IMR-90 (cell line): ENCODE results near the gene SSBP3. TPM values are rescaled to one million over a fixed set of nuclear protein-coding genes. Genes with fewer than 3 reads are reported as not detected.

Experiments
- ATAC-seq: fragments of 200-7000 bp; cut with Tn5 transposase; 2 replicates; pipeline ENCODE4 v1.9.1; 2020; ENCODE audit warnings: low read depth, mild to moderate bottlenecking, moderate library complexity
- BruUV-seq: library from RNA; stranded (reverse); fragments of 400-500 nt; replicated peaks from 2 replicates; lab custom pipeline; 2021; lab: Mats Ljungman, UMichigan
- CTCF ChIA-PET: fragments of 300-600 bp; formaldehyde crosslinking; extraction: SDS; loops from one replicate; lab custom pipeline; 2021; ENCODE audit warnings: antibody characterized with exemption; lab: Yijun Ruan, JAX
- POLR2A ChIA-PET: fragments of 300-600 bp; sonication (Branson Sonifier 250); formaldehyde crosslinking; loops from one replicate; lab custom pipeline; 2022; ENCODE audit warnings: antibody characterized with exemption; ENCODE audit not compliant: unreplicated experiment; lab: Charles Lee
- DNase-seq: peaks from one replicate; pipeline ENCODE4 v3.0.0; 2013
- H2AFZ ChIP-seq: replicated peaks from 2 replicates; pipeline ENCODE3; 2013; ENCODE audit warnings: low read length, mild to moderate bottlenecking; ENCODE audit not compliant: poor library complexity
- H2AK5ac ChIP-seq: 2 replicates; pipeline ENCODE4 v1.6.1; 2013; ENCODE audit warnings: low read depth, low read length, inconsistent platforms
- H2AK9ac ChIP-seq: replicated peaks from 2 replicates; pipeline ENCODE3; 2013; ENCODE audit warnings: mild to moderate bottlenecking, low read depth, low read length, moderate library complexity; ENCODE audit not compliant: poor library complexity
- H2BK120ac ChIP-seq: 2 replicates; pipeline ENCODE4 v1.6.1; 2013; ENCODE audit warnings: low read depth, low read length, inconsistent platforms
- H2BK15ac ChIP-seq: 3 replicates; pipeline ENCODE4 v1.6.1; 2013; ENCODE audit warnings: low read depth, low read length, inconsistent platforms
- H2BK20ac ChIP-seq: 2 replicates; pipeline ENCODE4 v1.6.1; 2013; ENCODE audit warnings: low read depth, mild to moderate bottlenecking, inconsistent platforms, low read length, moderate library complexity
- H2BK5ac ChIP-seq: 2 replicates; pipeline ENCODE4 v1.6.1; 2013; ENCODE audit warnings: mild to moderate bottlenecking, low read depth, low read length, inconsistent platforms; ENCODE audit not compliant: poor library complexity, severe bottlenecking
- H3K14ac ChIP-seq: replicated peaks from 2 replicates; pipeline ENCODE4 v1.6.1; 2013; ENCODE audit warnings: low read depth, low read length, inconsistent platforms
- H3K18ac ChIP-seq: 2 replicates; pipeline ENCODE4 v1.6.1; 2013; ENCODE audit warnings: low read depth, low read length, control low read depth
- H3K23ac ChIP-seq: 2 replicates; pipeline ENCODE4 v1.6.1; 2013; ENCODE audit warnings: low read depth, low read length, inconsistent platforms
- H3K27ac ChIP-seq: 2 replicates; pipeline ENCODE4 v1.5.1; 2013; ENCODE audit warnings: mild to moderate bottlenecking, control low read depth, low read length; ENCODE audit not compliant: insufficient read depth
- H3K27me3 ChIP-seq: 2 replicates; pipeline ENCODE4 v1.6.1; 2013; ENCODE audit warnings: low read length; ENCODE audit not compliant: control insufficient read depth, insufficient read depth
- H3K36me3 ChIP-seq: 2 replicates; pipeline ENCODE4 v1.6.1; 2013; ENCODE audit warnings: low read length, mixed read lengths; ENCODE audit not compliant: control insufficient read depth, insufficient read depth
- H3K4ac ChIP-seq: 2 replicates; pipeline ENCODE4 v1.6.1; 2013; ENCODE audit warnings: low read depth, low read length, inconsistent platforms
- H3K4me1 ChIP-seq: 2 replicates; pipeline ENCODE4 v1.6.1; 2013; ENCODE audit warnings: low read length, mixed read lengths; ENCODE audit not compliant: control insufficient read depth, insufficient read depth
- H3K4me2 ChIP-seq: 2 replicates; pipeline ENCODE4 v1.6.1; 2013; ENCODE audit warnings: low read depth, mild to moderate bottlenecking, control low read depth, low read length, moderate library complexity
- H3K4me3 ChIP-seq: 2 replicates; pipeline ENCODE4 v1.5.1; 2013; ENCODE audit warnings: low read depth, mild to moderate bottlenecking, control low read depth, low read length, moderate library complexity; ENCODE audit not compliant: insufficient read depth
- H3K56ac ChIP-seq: 2 replicates; pipeline ENCODE4 v1.6.1; 2013; ENCODE audit warnings: low read length, inconsistent platforms; ENCODE audit not compliant: insufficient read depth; ENCODE audit errors: extremely low read depth
- H3K79me1 ChIP-seq, 2 experiments: 2 replicates each; pipeline ENCODE4 v1.6.1; 2013; ENCODE audit warnings: low read length in 2 of 2, inconsistent platforms in 1 of 2, low read depth in 1 of 2
- H3K9ac ChIP-seq: 2 replicates; pipeline ENCODE4 v1.6.1; 2013; ENCODE audit warnings: low read depth, low read length, control low read depth
- H3K9me1 ChIP-seq: 2 replicates; pipeline ENCODE4 v1.6.1; 2013; ENCODE audit warnings: low read length, inconsistent platforms; ENCODE audit not compliant: insufficient read depth
- H3K9me3 ChIP-seq: 2 replicates; pipeline ENCODE4 v1.6.1; 2013; ENCODE audit warnings: low read length; ENCODE audit not compliant: control insufficient read depth, insufficient read depth
- H4K20me1 ChIP-seq: 2 replicates; pipeline ENCODE4 v1.6.1; 2013; ENCODE audit warnings: low read length, inconsistent platforms; ENCODE audit not compliant: insufficient read depth
- H4K5ac ChIP-seq: 2 replicates; pipeline ENCODE4 v1.6.1; 2013; ENCODE audit warnings: mild to moderate bottlenecking, low read depth, low read length, control low read depth
- H4K8ac ChIP-seq, 2 experiments: 2 replicates each; pipeline ENCODE4 v1.6.1; 2013; ENCODE audit warnings: low read depth in 2 of 2, low read length in 2 of 2, control low read depth in 1 of 2, inconsistent platforms in 1 of 2
- H4K91ac ChIP-seq: 2 replicates; pipeline ENCODE4 v1.6.1; 2013; ENCODE audit warnings: low read depth, low read length, inconsistent platforms; ENCODE audit not compliant: insufficient read depth
- BHLHE40 ChIP-seq: fragments of 150-350 bp; IDR thresholded peaks from 2 replicates; pipeline ENCODE4 v1.6.1; 2016; ENCODE audit warnings: mild to moderate bottlenecking, low read depth, low read length
- CEBPB ChIP-seq: IDR thresholded peaks from 2 replicates; pipeline ENCODE4 v1.6.1; 2012; ENCODE audit warnings: low read depth, low read length, improper control_type of control experiment
- CHD1 ChIP-seq: IDR thresholded peaks from 2 replicates; pipeline ENCODE4 v1.6.1; 2012; ENCODE audit warnings: low read depth, low read length, improper control_type of control experiment
- FOS ChIP-seq: fragments of 150-350 bp; IDR thresholded peaks from 2 replicates; pipeline ENCODE4 v1.6.1; 2016; ENCODE audit warnings: low read depth, low read length
- MAFK ChIP-seq: IDR thresholded peaks from 2 replicates; pipeline ENCODE4 v1.6.1; 2012; ENCODE audit warnings: low read depth, low read length, improper control_type of control experiment
- MXI1 ChIP-seq: IDR thresholded peaks from 2 replicates; pipeline ENCODE4 v1.6.1; 2012; ENCODE audit warnings: low read depth, mild to moderate bottlenecking, low read length, moderate library complexity, borderline replicate concordance
- NFE2L2 ChIP-seq: fragments of 150-350 bp; IDR thresholded peaks from 2 replicates; pipeline ENCODE4 v1.6.1; 2016; ENCODE audit warnings: low read depth, mild to moderate bottlenecking, low read length
- POLR2A ChIP-seq: IDR thresholded peaks from 2 replicates; pipeline ENCODE4 v1.6.1; 2012; ENCODE audit warnings: mild to moderate bottlenecking, low read depth, low read length
- RFX5 ChIP-seq: IDR thresholded peaks from 2 replicates; pipeline ENCODE4 v1.8.0; 2012; ENCODE audit warnings: low read depth, mild to moderate bottlenecking, low read length, moderate library complexity
- SMC3 ChIP-seq: fragments of 150-350 bp; IDR thresholded peaks from 2 replicates; pipeline ENCODE4 v1.6.1; 2016; ENCODE audit warnings: low read depth, mild to moderate bottlenecking, antibody characterized with exemption, low read length, moderate library complexity
- WGBS, 2 experiments: methylation state at CpG; one replicate each; pipeline versions ENCODE4 v1.1.5 to v1.1.7; 2013; ENCODE audit warnings: missing lambda C conversion rate in 2 of 2; ENCODE audit not compliant: insufficient read length in 1 of 2; ENCODE audit errors: extremely low coverage in 2 of 2; 5-methylcytosine and 5-hydroxymethylcytosine counted together
- dilution Hi-C: fragments of 300-500 bp; cut with HindIII; formaldehyde crosslinking; loops from one replicate; pipeline ENCODE4 v1.14.3; 2018; ENCODE audit warnings: low sequenced_read_pairs; ENCODE audit not compliant: unreplicated experiment
- in situ Hi-C: fragments of 300-500 bp; cut with MboI; formaldehyde crosslinking; loops from 3 replicates; pipeline ENCODE4 v1.14.3; 2019; ENCODE audit warnings: low sequenced_read_pairs, inconsistent platforms, mixed read lengths
- intact Hi-C: fragments of 100-400 bp; cut with micrococcal nuclease; formaldehyde crosslinking; loops from 2 replicates; pipeline ENCODE4 v1.10.0; 2022
- polyA plus RNA-seq, 3 experiments: library from polyadenylated mRNA; depleted of rRNA; stranded (reverse); fragments of >200 nt; gene quantifications; 2 replicates each; pipeline ENCODE4 v1.2.3, GENCODE V29; 2012; ENCODE audit warnings: low replicate concordance in 1 of 3
- total RNA-seq: library from RNA; depleted of rRNA; stranded (reverse); fragments of >200 nt; gene quantifications from 2 replicates; pipeline ENCODE4 v1.2.3, GENCODE V29; 2012
- TF ChIP-seq, protein P1 (sequence below): conservative IDR thresholded peaks from 2 replicates; pipeline ENCODE4 v1.5.1; 2012; ENCODE audit warnings: mild to moderate bottlenecking, low read depth, low read length, improper control_type of control experiment
- TF ChIP-seq, protein P2 (sequence below): fragments of 150-350 bp; IDR thresholded peaks from 2 replicates; pipeline ENCODE4 v1.6.1; 2016; ENCODE audit warnings: low read depth, mild to moderate bottlenecking, low read length, moderate library complexity, borderline replicate concordance

The SSBP3 gene
- total and polyA plus RNA-seq, 2 of the 4 experiments (the other 2 are of a cell fraction), result 10.9 to 39.6 TPM

DNA sequence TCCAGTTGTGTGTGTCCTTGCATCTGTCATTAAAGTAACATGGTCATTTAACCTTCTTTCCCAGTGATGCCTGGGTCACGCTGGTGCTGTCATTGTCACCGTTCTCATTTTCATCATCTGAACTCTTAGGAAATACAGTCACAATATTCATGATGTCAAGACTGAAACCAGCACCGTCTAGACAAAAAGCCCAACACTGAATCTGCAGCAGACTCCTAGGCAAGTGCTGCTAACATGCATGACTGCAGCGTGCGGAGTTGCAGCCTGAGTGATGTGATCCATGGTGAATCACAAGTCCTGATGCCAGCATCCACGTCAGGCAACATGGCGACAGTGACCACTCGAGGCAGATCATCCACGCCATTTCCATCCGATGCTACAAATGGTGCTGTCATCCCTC is 168.6 kb downstream of the SSBP3 start:
- ChIA-PET POLR2A (no interaction called here), CTCF (no interaction called here)
- Histone ChIP-seq H3K23ac (no peak overlapping the region), H3K4me1 (no peaks in the 10 kb centered on the region), H2AFZ (no peak overlapping the region), H2BK5ac (no peak overlapping the region), H3K9me3 (no peaks in the 10 kb centered on the region), H3K36me3 (peaks cover 49% of the 10 kb centered on the region), H4K8ac (no peak overlapping the region), H2BK15ac (no peak overlapping the region), H3K9ac (no peak overlapping the region), H3K56ac (no peak overlapping the region), H3K27me3 (no peaks in the 10 kb centered on the region), H3K18ac (no peak overlapping the region), H3K27ac (no peak overlapping the region), H2AK5ac (no peak overlapping the region), H2BK120ac (no peak overlapping the region), H3K4me2 (no peak overlapping the region), H2BK20ac (no peak overlapping the region), H4K91ac (no peak overlapping the region), H3K79me1 (no peaks in the 10 kb centered on the region), H3K4ac (no peak overlapping the region), H2AK9ac (no peak overlapping the region), H3K14ac (no peak overlapping the region), H3K4me3 (no peak overlapping the region), H4K20me1 (no peaks in the 10 kb centered on the region), H4K5ac (no peak overlapping the region), H3K9me1 (peaks cover 8% of the 10 kb centered on the region; the same call in 1 of the 2 replicates)
- 90% methylated on average over 4 of the region's 10 CpGs; no CpG with 5 or more reads in 1 of the 2 experiments for WGBS, 2 experiments
- in situ Hi-C loops, result no loop called here
- DNase-seq (no peak), ATAC-seq (no peak)
- intact Hi-C loops, result loop anchor here (2.0 kb wide), 1 partner anchor 27 kb away; no protein-coding TSS in a partner anchor
- TF ChIP-seq MAFK (no peak), POLR2A (no peak), RFX5 (no peak), CHD1 (no peak), MXI1 (no peak), BHLHE40 (no peak), CEBPB (no peak), NFE2L2 (no peak), SMC3 (no peak), FOS (no peak)
- TF ChIP-seq, protein P1, sequence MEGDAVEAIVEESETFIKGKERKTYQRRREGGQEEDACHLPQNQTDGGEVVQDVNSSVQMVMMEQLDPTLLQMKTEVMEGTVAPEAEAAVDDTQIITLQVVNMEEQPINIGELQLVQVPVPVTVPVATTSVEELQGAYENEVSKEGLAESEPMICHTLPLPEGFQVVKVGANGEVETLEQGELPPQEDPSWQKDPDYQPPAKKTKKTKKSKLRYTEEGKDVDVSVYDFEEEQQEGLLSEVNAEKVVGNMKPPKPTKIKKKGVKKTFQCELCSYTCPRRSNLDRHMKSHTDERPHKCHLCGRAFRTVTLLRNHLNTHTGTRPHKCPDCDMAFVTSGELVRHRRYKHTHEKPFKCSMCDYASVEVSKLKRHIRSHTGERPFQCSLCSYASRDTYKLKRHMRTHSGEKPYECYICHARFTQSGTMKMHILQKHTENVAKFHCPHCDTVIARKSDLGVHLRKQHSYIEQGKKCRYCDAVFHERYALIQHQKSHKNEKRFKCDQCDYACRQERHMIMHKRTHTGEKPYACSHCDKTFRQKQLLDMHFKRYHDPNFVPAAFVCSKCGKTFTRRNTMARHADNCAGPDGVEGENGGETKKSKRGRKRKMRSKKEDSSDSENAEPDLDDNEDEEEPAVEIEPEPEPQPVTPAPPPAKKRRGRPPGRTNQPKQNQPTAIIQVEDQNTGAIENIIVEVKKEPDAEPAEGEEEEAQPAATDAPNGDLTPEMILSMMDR, result no peak
- TF ChIP-seq, protein P2, sequence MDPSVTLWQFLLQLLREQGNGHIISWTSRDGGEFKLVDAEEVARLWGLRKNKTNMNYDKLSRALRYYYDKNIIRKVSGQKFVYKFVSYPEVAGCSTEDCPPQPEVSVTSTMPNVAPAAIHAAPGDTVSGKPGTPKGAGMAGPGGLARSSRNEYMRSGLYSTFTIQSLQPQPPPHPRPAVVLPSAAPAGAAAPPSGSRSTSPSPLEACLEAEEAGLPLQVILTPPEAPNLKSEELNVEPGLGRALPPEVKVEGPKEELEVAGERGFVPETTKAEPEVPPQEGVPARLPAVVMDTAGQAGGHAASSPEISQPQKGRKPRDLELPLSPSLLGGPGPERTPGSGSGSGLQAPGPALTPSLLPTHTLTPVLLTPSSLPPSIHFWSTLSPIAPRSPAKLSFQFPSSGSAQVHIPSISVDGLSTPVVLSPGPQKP, result no peak
- no TSS peak for BruUV-seq
- dilution Hi-C loops, result no loop called here
